IMR-90 (cell line): ENCODE data around the gene PIK3C2A.

Experiments
- BHLHE40 ChIP-seq: fragments of 150-350 bp; IDR thresholded peaks from 2 replicates; pipeline ENCODE4 v1.6.1; 2016; ENCODE audit warnings: mild to moderate bottlenecking, low read depth, low read length
- CHD1 ChIP-seq: IDR thresholded peaks from 2 replicates; pipeline ENCODE4 v1.6.1; 2012; ENCODE audit warnings: low read depth, low read length, improper control_type of control experiment
- FOS ChIP-seq: fragments of 150-350 bp; IDR thresholded peaks from 2 replicates; pipeline ENCODE4 v1.6.1; 2016; ENCODE audit warnings: low read depth, low read length
- MAFK ChIP-seq: IDR thresholded peaks from 2 replicates; pipeline ENCODE4 v1.6.1; 2012; ENCODE audit warnings: low read depth, low read length, improper control_type of control experiment
- MXI1 ChIP-seq: IDR thresholded peaks from 2 replicates; pipeline ENCODE4 v1.6.1; 2012; ENCODE audit warnings: low read depth, mild to moderate bottlenecking, low read length, moderate library complexity, borderline replicate concordance
- POLR2A ChIP-seq: IDR thresholded peaks from 2 replicates; pipeline ENCODE4 v1.6.1; 2012; ENCODE audit warnings: mild to moderate bottlenecking, low read depth, low read length
- RAD21 ChIP-seq: IDR thresholded peaks from 2 replicates; pipeline ENCODE4 v1.6.1; 2012; ENCODE audit warnings: low read length, improper control_type of control experiment
- RCOR1 ChIP-seq: IDR thresholded peaks from 2 replicates; pipeline ENCODE4 v1.6.1; 2012; ENCODE audit warnings: mild to moderate bottlenecking, low read length, improper control_type of control experiment; ENCODE audit not compliant: insufficient replicate concordance
- RFX5 ChIP-seq: IDR thresholded peaks from 2 replicates; pipeline ENCODE4 v1.8.0; 2012; ENCODE audit warnings: low read depth, mild to moderate bottlenecking, low read length, moderate library complexity
- SMC3 ChIP-seq: fragments of 150-350 bp; IDR thresholded peaks from 2 replicates; pipeline ENCODE4 v1.6.1; 2016; ENCODE audit warnings: low read depth, mild to moderate bottlenecking, antibody characterized with exemption, low read length, moderate library complexity
- TF ChIP-seq, protein P1 (sequence below): conservative IDR thresholded peaks from 2 replicates; pipeline ENCODE4 v1.5.1; 2012; ENCODE audit warnings: mild to moderate bottlenecking, low read depth, low read length, improper control_type of control experiment
- TF ChIP-seq, protein P2 (sequence below): fragments of 150-350 bp; IDR thresholded peaks from 2 replicates; pipeline ENCODE4 v1.6.1; 2016; ENCODE audit warnings: low read depth, mild to moderate bottlenecking, low read length, moderate library complexity, borderline replicate concordance

GRCh38 chr11:17244046-17244445, 36.3 kb upstream of the PIK3C2A start:
- TF ChIP-seq, protein P1, sequence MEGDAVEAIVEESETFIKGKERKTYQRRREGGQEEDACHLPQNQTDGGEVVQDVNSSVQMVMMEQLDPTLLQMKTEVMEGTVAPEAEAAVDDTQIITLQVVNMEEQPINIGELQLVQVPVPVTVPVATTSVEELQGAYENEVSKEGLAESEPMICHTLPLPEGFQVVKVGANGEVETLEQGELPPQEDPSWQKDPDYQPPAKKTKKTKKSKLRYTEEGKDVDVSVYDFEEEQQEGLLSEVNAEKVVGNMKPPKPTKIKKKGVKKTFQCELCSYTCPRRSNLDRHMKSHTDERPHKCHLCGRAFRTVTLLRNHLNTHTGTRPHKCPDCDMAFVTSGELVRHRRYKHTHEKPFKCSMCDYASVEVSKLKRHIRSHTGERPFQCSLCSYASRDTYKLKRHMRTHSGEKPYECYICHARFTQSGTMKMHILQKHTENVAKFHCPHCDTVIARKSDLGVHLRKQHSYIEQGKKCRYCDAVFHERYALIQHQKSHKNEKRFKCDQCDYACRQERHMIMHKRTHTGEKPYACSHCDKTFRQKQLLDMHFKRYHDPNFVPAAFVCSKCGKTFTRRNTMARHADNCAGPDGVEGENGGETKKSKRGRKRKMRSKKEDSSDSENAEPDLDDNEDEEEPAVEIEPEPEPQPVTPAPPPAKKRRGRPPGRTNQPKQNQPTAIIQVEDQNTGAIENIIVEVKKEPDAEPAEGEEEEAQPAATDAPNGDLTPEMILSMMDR = no peak
- TF ChIP-seq RFX5 = no peak
- TF ChIP-seq RCOR1 = no peak
- TF ChIP-seq POLR2A = no peak
- TF ChIP-seq, protein P2, sequence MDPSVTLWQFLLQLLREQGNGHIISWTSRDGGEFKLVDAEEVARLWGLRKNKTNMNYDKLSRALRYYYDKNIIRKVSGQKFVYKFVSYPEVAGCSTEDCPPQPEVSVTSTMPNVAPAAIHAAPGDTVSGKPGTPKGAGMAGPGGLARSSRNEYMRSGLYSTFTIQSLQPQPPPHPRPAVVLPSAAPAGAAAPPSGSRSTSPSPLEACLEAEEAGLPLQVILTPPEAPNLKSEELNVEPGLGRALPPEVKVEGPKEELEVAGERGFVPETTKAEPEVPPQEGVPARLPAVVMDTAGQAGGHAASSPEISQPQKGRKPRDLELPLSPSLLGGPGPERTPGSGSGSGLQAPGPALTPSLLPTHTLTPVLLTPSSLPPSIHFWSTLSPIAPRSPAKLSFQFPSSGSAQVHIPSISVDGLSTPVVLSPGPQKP = no peak
- TF ChIP-seq MAFK = no peak
- TF ChIP-seq RAD21 = no peak
- TF ChIP-seq MXI1 = no peak
- no peak for TF ChIP-seq FOS
- TF ChIP-seq BHLHE40 = no peak
- TF ChIP-seq CHD1 = no peak
- TF ChIP-seq SMC3 = no peak
